Neutrophil (primary cell): ENCODE measurements around the gene TMEM135.

ENCODE experiments used
- H3K27ac ChIP-seq: fragments of 200-600 bp; sonication (generic); 2 replicates; pipeline ENCODE4 v1.5.1; 2016; ENCODE audit warnings: mild to moderate bottlenecking, moderate library complexity
- H3K27me3 ChIP-seq: fragments of 200-600 bp; sonication (generic); 2 replicates; pipeline ENCODE4 v1.6.0; 2016; ENCODE audit warnings: mild to moderate bottlenecking
- H3K36me3 ChIP-seq: fragments of 200-600 bp; sonication (generic); 2 replicates; pipeline ENCODE4 v1.5.1; 2017
- H3K4me1 ChIP-seq, 2 experiments: fragments of 200-600 bp in 1 of 2; sonication (generic) in 1 of 2; 1 replicate in 1 of 2; 2 replicates in 1 of 2; pipeline versions ENCODE4 v1.5.1 to v1.6.1; 2013 to 2016; ENCODE audit warnings: low read depth in 1 of 2, low read length in 1 of 2, mild to moderate bottlenecking in 1 of 2, moderate library complexity in 1 of 2; ENCODE audit not compliant: control insufficient read depth in 1 of 2, insufficient read depth in 1 of 2
- H3K4me3 ChIP-seq, 2 experiments: fragments of 200-600 bp in 1 of 2; sonication (generic) in 1 of 2; 1 replicate in 1 of 2; 2 replicates in 1 of 2; pipeline ENCODE4 v1.5.1; 2013 to 2016; ENCODE audit warnings: low read depth in 1 of 2, low read length in 1 of 2, mild to moderate bottlenecking in 1 of 2, moderate library complexity in 1 of 2
- H3K9me3 ChIP-seq: fragments of 200-600 bp; sonication (generic); 2 replicates; pipeline ENCODE4 v1.5.1; 2016
- CTCF ChIP-seq: fragments of 200-600 bp; sonication (generic); IDR thresholded peaks from 2 replicates; pipeline ENCODE4 v1.5.1; 2016; ENCODE audit warnings: antibody characterized with exemption

The TMEM135 gene

GRCh38 chr11:87110443-87111131 lies 72.9 kb downstream of the TMEM135 start:
- Histone ChIP-seq H3K27ac (no peak overlapping the region), H3K27me3 (no peaks in the 10 kb centered on the region), H3K9me3 (no peaks in the 10 kb centered on the region), H3K4me1 (no peaks in the 10 kb centered on the region), H3K36me3 (no peaks in the 10 kb centered on the region), H3K4me3 (no peak overlapping the region)
- no peak for TF ChIP-seq CTCF

GRCh38 chr11:87114093-87114492 lies 76.4 kb downstream of the TMEM135 start:
- no peaks in the 10 kb centered on the region for H3K9me3 ChIP-seq
- H3K4me1 ChIP-seq = no peaks in the 10 kb centered on the region
- no peak overlapping the region for H3K27ac ChIP-seq
- no peak overlapping the region for H3K4me3 ChIP-seq
- no peak for TF ChIP-seq CTCF
- no peaks in the 10 kb centered on the region for H3K27me3 ChIP-seq
- H3K36me3 ChIP-seq = no peaks in the 10 kb centered on the region

GRCh38 chr11:87116185-87116584 lies 78.5 kb downstream of the TMEM135 start:
- no peaks in the 10 kb centered on the region for H3K36me3 ChIP-seq
- H3K4me1 ChIP-seq = no peaks in the 10 kb centered on the region
- no peak for TF ChIP-seq CTCF
- H3K9me3 ChIP-seq = no peaks in the 10 kb centered on the region
- no peaks in the 10 kb centered on the region for H3K27me3 ChIP-seq
- no peak overlapping the region for H3K4me3 ChIP-seq
- H3K27ac ChIP-seq = no peak overlapping the region

- H3K4me3 ChIP-seq = no peak overlapping the region
- TF ChIP-seq CTCF = no peak
- no peaks in the 10 kb centered on the region for H3K36me3 ChIP-seq
These were observed 83.2 kb downstream of the TMEM135 start for GRCh38 chr11:87120937-87121336.

GRCh38 chr11:87122852-87123251 lies 85.1 kb downstream of the TMEM135 start:
- no peak for TF ChIP-seq CTCF
- Histone ChIP-seq H3K36me3 (no peaks in the 10 kb centered on the region), H3K4me1 (no peaks in the 10 kb centered on the region), H3K27ac (no peak overlapping the region), H3K27me3 (no peaks in the 10 kb centered on the region), H3K9me3 (no peaks in the 10 kb centered on the region), H3K4me3 (no peak overlapping the region)

More at GRCh38 chr11:87120937-87121336, 83.2 kb downstream of the TMEM135 start:
- no peaks in the 10 kb centered on the region for H3K27me3 ChIP-seq
- H3K9me3 ChIP-seq = no peaks in the 10 kb centered on the region
- H3K4me1 ChIP-seq = no peaks in the 10 kb centered on the region
- H3K27ac ChIP-seq = no peak overlapping the region
